GM21367 (cell line): ENCODE data around the gene METTL15.
"Not testable (repeated sequence)": the region's sequence is repeated elsewhere in the genome, so short reads cannot be mapped to it uniquely, and the experiment has no call there.

Experiments used
- ATAC-seq: cut with Tn5 transposase; IDR thresholded peaks from one replicate; pipeline ENCODE4 v1.9.1; 2021; ENCODE audit not compliant: unreplicated experiment

METTL15 gene

GRCh38 chr11:28110108-28110820 lies 2.1 kb downstream of the METTL15 start:
- ATAC-seq = peak; percentile 36

- no peak for ATAC-seq
Observed at GRCh38 chr11:28110821-28111200, 2.6 kb downstream of the METTL15 start.

DNA sequence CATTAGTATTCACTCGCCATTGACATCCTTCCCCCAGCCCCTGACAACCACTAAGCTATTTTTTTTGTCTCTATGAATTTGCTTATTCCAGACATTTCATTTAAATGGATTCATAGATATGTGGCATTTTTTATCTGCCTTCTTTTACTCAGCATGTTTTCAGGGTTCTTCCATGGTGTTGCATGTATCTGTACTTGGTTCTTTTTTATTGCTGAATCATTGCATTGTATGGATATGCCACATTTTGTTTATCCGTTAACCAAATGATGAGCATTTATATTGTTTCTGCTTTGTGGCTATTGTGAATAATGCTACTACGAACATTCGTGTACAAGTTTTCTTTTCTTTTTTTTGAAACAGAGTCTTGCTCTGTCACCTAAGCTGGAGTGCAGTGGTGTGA lies 5.9 kb downstream of the METTL15 start:
- ATAC-seq = no peak

DNA sequence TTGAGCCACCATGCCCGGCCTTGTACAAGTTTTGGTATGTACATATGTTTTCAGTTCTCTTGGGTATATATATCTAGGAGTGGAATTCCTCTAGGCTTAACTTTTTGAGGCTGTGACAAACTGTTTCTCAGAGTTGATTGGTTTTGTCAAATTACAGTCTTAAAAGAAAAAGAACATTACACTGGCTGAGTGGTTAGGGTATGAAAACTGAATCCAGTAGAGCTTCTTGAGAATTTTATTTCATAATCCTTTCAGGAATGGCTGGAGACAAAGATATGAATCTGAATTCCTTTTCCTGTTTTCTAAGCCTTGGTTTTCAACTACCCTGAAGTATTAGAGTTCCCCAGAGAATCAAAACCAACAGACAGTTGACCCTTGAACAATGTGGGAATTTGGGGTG lies 6.5 kb downstream of the METTL15 start:
- no peak for ATAC-seq

DNA sequence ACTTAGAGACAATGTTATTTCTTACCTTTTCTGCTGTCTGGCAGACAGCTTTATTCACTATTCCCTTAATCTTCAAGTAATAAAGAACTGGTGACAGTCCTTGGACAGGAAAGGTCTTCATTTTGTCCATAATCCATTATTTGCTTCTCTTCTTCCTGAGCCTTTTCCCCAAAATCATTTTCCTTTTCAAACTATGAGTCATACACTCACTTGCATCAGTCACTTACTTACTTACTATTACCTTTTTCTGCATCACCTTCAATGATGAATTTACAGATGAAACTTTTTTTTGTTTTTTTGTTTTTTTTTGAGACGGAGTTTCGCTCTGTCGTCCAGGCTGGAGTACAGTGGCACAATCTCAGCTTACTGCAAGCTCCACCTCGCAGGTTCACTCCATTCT lies 9.5 kb downstream of the METTL15 start:
- ATAC-seq = no peak

GRCh38 chr11:28123151-28123581 lies 15.0 kb downstream of the METTL15 start:
- no peak for ATAC-seq

- ATAC-seq = no peak
Observed at GRCh38 chr11:28132548-28132947, 24.4 kb downstream of the METTL15 start.

DNA sequence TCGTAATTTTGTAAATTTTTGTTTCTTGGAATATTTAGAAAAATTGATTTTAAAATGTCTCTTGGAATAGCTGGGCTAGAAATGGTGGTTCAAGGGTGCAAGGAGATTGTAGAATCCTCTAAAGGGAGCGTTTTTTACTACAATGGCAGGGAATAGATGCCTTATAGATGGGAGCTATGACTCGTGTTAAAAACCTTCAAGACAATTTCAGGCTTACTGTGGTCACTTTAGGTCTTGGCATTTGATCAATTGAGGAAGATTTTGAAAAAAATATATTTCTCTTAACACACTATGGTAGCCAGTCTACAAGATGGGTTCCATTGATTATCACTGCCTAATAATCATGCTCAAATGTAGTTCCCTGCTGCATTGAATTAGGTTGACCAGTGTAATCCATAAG lies 25.0 kb downstream of the METTL15 start:
- no peak for ATAC-seq

DNA sequence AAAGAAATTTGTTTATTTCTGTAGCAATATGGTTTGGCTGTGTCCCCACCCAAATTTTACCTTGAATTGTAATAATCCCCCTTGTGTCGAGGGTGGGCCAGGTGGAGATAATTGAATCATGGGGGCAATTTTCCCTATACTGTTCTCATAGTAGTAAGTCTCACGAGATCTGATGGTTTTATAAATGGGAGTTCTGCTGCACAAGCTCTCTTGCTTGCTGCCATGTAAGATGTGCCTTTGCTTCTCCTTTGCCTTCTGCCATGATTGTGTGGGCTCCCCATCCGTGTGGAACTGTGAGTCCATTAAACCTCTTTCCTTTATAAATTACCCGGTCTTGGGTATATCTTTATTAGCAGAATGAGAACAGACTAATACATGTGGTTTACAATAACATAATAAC lies 28.0 kb downstream of the METTL15 start:
- not testable (repeated sequence) for ATAC-seq

- no peak for ATAC-seq
Observed at GRCh38 chr11:28137366-28137765, 29.2 kb downstream of the METTL15 start.

- no peak for ATAC-seq
Observed at GRCh38 chr11:28137832-28138231, 29.6 kb downstream of the METTL15 start.

- no peak for ATAC-seq
Observed at GRCh38 chr11:28139841-28140415, 31.7 kb downstream of the METTL15 start.

- no peak for ATAC-seq
Observed at GRCh38 chr11:28140689-28141455, 32.7 kb downstream of the METTL15 start.

GRCh38 chr11:28142724-28143123 lies 34.5 kb downstream of the METTL15 start:
- ATAC-seq = no peak

DNA sequence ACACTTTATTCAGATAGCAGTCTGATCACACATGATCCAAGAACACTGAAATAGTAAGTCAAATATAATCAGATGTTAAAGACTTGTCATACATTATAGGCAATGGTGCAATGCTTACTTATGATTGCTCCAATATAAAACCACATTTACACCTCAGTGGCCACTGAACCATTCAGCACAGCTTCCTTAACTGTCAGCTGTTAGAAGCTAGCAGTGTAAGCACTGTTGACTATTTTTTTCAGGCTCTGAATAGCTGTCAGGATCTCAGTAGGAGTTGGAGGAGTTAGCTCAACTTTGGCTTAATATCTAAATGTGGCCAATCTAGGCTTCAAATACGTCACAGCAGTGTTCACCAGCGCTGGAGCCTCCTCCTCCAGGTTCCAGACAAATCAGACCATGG lies 36.6 kb downstream of the METTL15 start:
- ATAC-seq = no peak

DNA sequence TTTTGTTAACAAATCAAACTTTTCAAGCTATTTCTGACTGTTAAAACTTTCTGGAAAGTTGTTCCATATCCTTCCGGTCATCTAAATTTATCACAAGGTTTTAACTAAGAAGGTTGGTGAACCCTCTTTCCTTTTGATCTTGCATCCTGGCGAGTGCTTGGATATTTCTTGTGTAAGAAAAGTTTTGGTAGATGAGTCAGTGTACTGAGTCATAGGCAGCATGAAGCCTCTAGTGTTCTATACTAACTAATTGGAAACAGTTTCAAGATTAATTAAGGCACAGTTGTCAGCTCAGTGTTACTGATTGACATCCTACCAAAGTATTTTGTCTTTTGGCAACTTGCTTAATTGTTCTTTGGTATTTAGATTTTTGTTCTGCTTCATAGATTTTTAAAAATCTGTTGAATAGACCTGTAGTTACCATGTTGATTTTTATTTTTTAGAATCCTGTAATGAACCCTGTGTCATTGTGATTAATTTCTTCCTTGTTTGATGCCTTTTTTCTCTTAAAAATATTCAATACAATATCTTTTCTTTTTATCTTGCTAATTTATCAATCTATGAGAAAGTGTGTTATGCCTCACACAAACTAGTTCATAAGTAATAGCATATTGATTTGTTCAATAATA lies 38.0 kb downstream of the METTL15 start:
- no peak for ATAC-seq

- no peak for ATAC-seq
Observed at GRCh38 chr11:28152743-28153142, 44.6 kb downstream of the METTL15 start.

DNA sequence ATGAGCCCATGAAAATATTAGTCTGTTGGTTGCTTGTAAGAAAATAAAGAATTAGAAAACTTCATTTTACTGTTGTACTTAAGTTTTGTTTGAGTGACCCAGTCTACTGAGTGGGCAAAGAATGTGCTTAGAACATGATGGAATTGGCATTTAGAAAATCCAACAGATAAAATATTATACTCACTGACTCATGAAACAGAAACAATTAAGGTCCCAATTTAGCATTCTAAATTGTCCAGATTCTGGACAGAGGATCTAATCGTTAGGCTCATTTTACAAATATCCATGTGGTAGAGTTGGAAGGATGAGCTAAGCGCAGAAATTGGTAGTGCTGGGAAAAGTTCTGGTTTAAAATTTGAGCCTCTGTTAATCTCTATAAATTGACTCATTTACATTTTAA lies 45.4 kb downstream of the METTL15 start:
- no peak for ATAC-seq

- no peak for ATAC-seq
Observed at GRCh38 chr11:28168718-28169117, 60.5 kb downstream of the METTL15 start.

DNA sequence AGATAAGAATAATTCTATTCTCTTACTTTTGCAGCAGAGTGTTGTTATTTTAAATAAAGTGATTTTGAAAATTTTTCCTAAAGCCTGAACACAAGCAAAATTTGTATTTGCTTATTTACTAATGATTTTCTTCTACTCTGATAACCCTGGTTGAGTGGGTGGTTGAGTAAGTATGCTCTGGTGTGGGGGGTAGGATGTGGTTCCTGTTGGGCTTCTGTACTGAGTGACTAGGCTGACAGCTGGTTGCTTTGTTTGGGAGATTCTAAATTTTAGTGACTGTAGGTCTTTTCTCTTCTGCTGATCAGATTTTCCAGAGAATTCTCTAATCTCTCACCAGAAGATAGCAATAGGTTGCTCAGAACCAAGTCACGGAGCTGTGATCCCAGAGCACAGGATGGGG lies 61.6 kb downstream of the METTL15 start:
- no peak for ATAC-seq

- ATAC-seq = no peak
Observed at GRCh38 chr11:28170759-28171158, 62.6 kb downstream of the METTL15 start.

GRCh38 chr11:28176351-28176750 lies 68.2 kb downstream of the METTL15 start:
- ATAC-seq = no peak
